ENCODE results near the gene EML2. TPM values are rescaled to one million over a fixed set of nuclear protein-coding genes. Genes with fewer than 3 reads are reported as not detected.

Gene EML2
- total and polyA plus RNA-seq, 4 donors = 21.7 to 52.9 (median 45.2) TPM

- Histone ChIP-seq H3K4me3 (ENCODE audit: low read length in 2 of 2) (no peak overlapping the region), H3K9me3 (ENCODE audit: control insufficient read depth, low read length) (no peaks in the 10 kb centered on the region), H3K36me3 (ENCODE audit: control insufficient read depth in 1 of 2, insufficient read depth in 2 of 2, low read length in 1 of 2) (no peaks in the 10 kb centered on the region), H3K27me3 (ENCODE audit: control insufficient read depth in 1 of 2, insufficient read depth in 2 of 2, low read length in 1 of 2) (no peaks in the 10 kb centered on the region), H3K27ac (ENCODE audit: low read depth in 1 of 2, low read length in 2 of 2) (no peak overlapping the region), H3K4me1 (ENCODE audit: control insufficient read depth in 1 of 2, insufficient read depth in 2 of 2, low read length in 2 of 2) (no peaks in the 10 kb centered on the region)
- peak; percentile 27 for ATAC-seq (ENCODE audit: low FRiP score)
- 45 to 46% methylated on average over 44 to 48 of the region's 48 CpGs for WGBS, 2 donors
- DNase-seq = no peak
- intact Hi-C loops (cut with DNase I) = no loop called here
Measured at GRCh38 chr19:45591004-45591637, 48.1 kb downstream of the EML2 start.

GRCh38 chr19:45590300-45591003 is 48.7 kb downstream of the EML2 start:
- intact Hi-C loops (cut with DNase I) = no loop called here
- DNase-seq (no peak), ATAC-seq (ENCODE audit: low FRiP score) (no peak)
- Histone ChIP-seq H3K9me3 (ENCODE audit: control insufficient read depth, low read length) (no peaks in the 10 kb centered on the region), H3K27ac (ENCODE audit: low read depth in 1 of 2, low read length in 2 of 2) (no peak overlapping the region), H3K27me3 (ENCODE audit: control insufficient read depth in 1 of 2, insufficient read depth in 2 of 2, low read length in 1 of 2) (no peaks in the 10 kb centered on the region), H3K4me1 (ENCODE audit: control insufficient read depth in 1 of 2, insufficient read depth in 2 of 2, low read length in 2 of 2) (no peaks in the 10 kb centered on the region), H3K36me3 (ENCODE audit: control insufficient read depth in 1 of 2, insufficient read depth in 2 of 2, low read length in 1 of 2) (no peaks in the 10 kb centered on the region), H3K4me3 (ENCODE audit: low read length in 2 of 2) (no peak overlapping the region)
- WGBS, 2 donors = 49 to 51% methylated on average over 15 of the region's 15 CpGs

- WGBS, 2 donors = 84% methylated on average over 4 of the region's 4 CpGs
- DNase-seq (no peak), ATAC-seq (ENCODE audit: low FRiP score) (no peak)
- no peak overlapping the region for H3K4me3 ChIP-seq (ENCODE audit: low read length in 2 of 2)
- no peaks in the 10 kb centered on the region for H3K9me3 ChIP-seq (ENCODE audit: control insufficient read depth, low read length)
- H3K4me1 ChIP-seq (ENCODE audit: control insufficient read depth in 1 of 2, insufficient read depth in 2 of 2, low read length in 2 of 2) = no peaks in the 10 kb centered on the region
- no peaks in the 10 kb centered on the region for H3K36me3 ChIP-seq (ENCODE audit: control insufficient read depth in 1 of 2, insufficient read depth in 2 of 2, low read length in 1 of 2)
- H3K27ac ChIP-seq (ENCODE audit: low read depth in 1 of 2, low read length in 2 of 2) = no peak overlapping the region
- intact Hi-C loops (cut with DNase I) = no loop called here
- no peaks in the 10 kb centered on the region for H3K27me3 ChIP-seq (ENCODE audit: control insufficient read depth in 1 of 2, insufficient read depth in 2 of 2, low read length in 1 of 2)
Measured at GRCh38 chr19:45589768-45590167, 49.4 kb downstream of the EML2 start.

GRCh38 chr19:45587873-45588272 is 51.3 kb downstream of the EML2 start:
- Histone ChIP-seq H3K9me3 (ENCODE audit: control insufficient read depth, low read length) (no peaks in the 10 kb centered on the region), H3K4me1 (ENCODE audit: control insufficient read depth in 1 of 2, insufficient read depth in 2 of 2, low read length in 2 of 2) (no peaks in the 10 kb centered on the region), H3K36me3 (ENCODE audit: control insufficient read depth in 1 of 2, insufficient read depth in 2 of 2, low read length in 1 of 2) (no peaks in the 10 kb centered on the region), H3K27ac (ENCODE audit: low read depth in 1 of 2, low read length in 2 of 2) (no peak overlapping the region), H3K27me3 (ENCODE audit: control insufficient read depth in 1 of 2, insufficient read depth in 2 of 2, low read length in 1 of 2) (no peaks in the 10 kb centered on the region), H3K4me3 (ENCODE audit: low read length in 2 of 2) (no peak overlapping the region)
- 67 to 72% methylated on average over 4 of the region's 4 CpGs for WGBS, 2 donors
- DNase-seq = no peak
- no peak for ATAC-seq (ENCODE audit: low FRiP score)
- intact Hi-C loops (cut with DNase I) = no loop called here

- intact Hi-C loops (cut with DNase I) = loop anchor here in 1 of 2 donors (2.0 kb wide), 1 partner anchor 108 kb away; the partner anchor contains the start of gene QPCTL
- 25% methylated on average over 7 of the region's 7 CpGs for whole genome bisulfite sequencing, 2 donors
- H3K4me1 ChIP-seq (ENCODE audit: control insufficient read depth in 1 of 2, insufficient read depth in 2 of 2, low read length in 2 of 2) = no peaks in the 10 kb centered on the region
- DNase-seq = no peak
- no peak for ATAC-seq (ENCODE audit: low FRiP score)
- peak overlapping the region; percentile 32 to 49 for H3K4me3 ChIP-seq (ENCODE audit: low read length in 2 of 2)
- no peaks in the 10 kb centered on the region for H3K9me3 ChIP-seq (ENCODE audit: control insufficient read depth, low read length)
- H3K27me3 ChIP-seq (ENCODE audit: control insufficient read depth in 1 of 2, insufficient read depth in 2 of 2, low read length in 1 of 2) = no peaks in the 10 kb centered on the region
- no peaks in the 10 kb centered on the region for H3K36me3 ChIP-seq (ENCODE audit: control insufficient read depth in 1 of 2, insufficient read depth in 2 of 2, low read length in 1 of 2)
- H3K27ac ChIP-seq (ENCODE audit: low read depth in 1 of 2, low read length in 2 of 2) = peak overlapping the region in 1 of 2 donors; percentile 77
Measured at GRCh38 chr19:45585158-45585577, 54.0 kb downstream of the EML2 start.

- Histone ChIP-seq H3K36me3 (ENCODE audit: control insufficient read depth in 1 of 2, insufficient read depth in 2 of 2, low read length in 1 of 2) (no peaks in the 10 kb centered on the region), H3K27ac (ENCODE audit: low read depth in 1 of 2, low read length in 2 of 2) (peak within 1 kb of the TSS in 1 of 2 donors; percentile 90), H3K9me3 (ENCODE audit: control insufficient read depth, low read length) (no peaks in the 10 kb centered on the region), H3K4me3 (ENCODE audit: low read length in 2 of 2) (peak within 1 kb of the TSS; percentile 39 to 50), H3K27me3 (ENCODE audit: control insufficient read depth in 1 of 2, insufficient read depth in 2 of 2, low read length in 1 of 2) (no peaks in the 10 kb centered on the region), H3K4me1 (ENCODE audit: control insufficient read depth in 1 of 2, insufficient read depth in 2 of 2, low read length in 2 of 2) (no peaks in the 10 kb centered on the region)
- ATAC-seq (ENCODE audit: low FRiP score) (peak; percentile 98), DNase-seq (peak; percentile 100)
- intact Hi-C loops (cut with DNase I) = loop anchor here in 1 of 2 donors (2.0 kb wide), 1 partner anchor 108 kb away; the partner anchor contains the start of gene QPCTL
- 0% methylated on average over 63 of the region's 63 CpGs for WGBS, 2 donors
Measured at GRCh38 chr19:45584332-45585157, 54.7 kb downstream of the EML2 start, which contains the start of gene OPA3. Gene OPA3 (minus strand): TSS chr19:45584802. CDS start chr19:45584764, 38 bp downstream.

- no peaks in the 10 kb centered on the region for H3K36me3 ChIP-seq (ENCODE audit: control insufficient read depth in 1 of 2, insufficient read depth in 2 of 2, low read length in 1 of 2)
- no peak for ATAC-seq (ENCODE audit: low FRiP score)
- H3K9me3 ChIP-seq (ENCODE audit: control insufficient read depth, low read length) = no peaks in the 10 kb centered on the region
- H3K27me3 ChIP-seq (ENCODE audit: control insufficient read depth in 1 of 2, insufficient read depth in 2 of 2, low read length in 1 of 2) = no peaks in the 10 kb centered on the region
- no peak overlapping the region for H3K27ac ChIP-seq (ENCODE audit: low read depth in 1 of 2, low read length in 2 of 2)
- no peak for DNase-seq
- intact Hi-C loops (cut with DNase I) = no loop called here
- WGBS, 2 donors = 91 to 92% methylated on average over 7 of the region's 7 CpGs
- no peak overlapping the region for H3K4me3 ChIP-seq (ENCODE audit: low read length in 2 of 2)
- H3K4me1 ChIP-seq (ENCODE audit: control insufficient read depth in 1 of 2, insufficient read depth in 2 of 2, low read length in 2 of 2) = no peaks in the 10 kb centered on the region
Measured at GRCh38 chr19:45581576-45581975, 57.6 kb downstream of the EML2 start.

GRCh38 chr19:45578861-45579260 is 60.3 kb downstream of the EML2 start:
- no peaks in the 10 kb centered on the region for H3K27me3 ChIP-seq (ENCODE audit: control insufficient read depth in 1 of 2, insufficient read depth in 2 of 2, low read length in 1 of 2)
- WGBS, 2 donors = 49 to 53% methylated on average over 5 of the region's 5 CpGs
- DNase-seq (no peak), ATAC-seq (ENCODE audit: low FRiP score) (no peak)
- no peaks in the 10 kb centered on the region for H3K36me3 ChIP-seq (ENCODE audit: control insufficient read depth in 1 of 2, insufficient read depth in 2 of 2, low read length in 1 of 2)
- H3K27ac ChIP-seq (ENCODE audit: low read depth in 1 of 2, low read length in 2 of 2) = no peak overlapping the region
- intact Hi-C loops (cut with DNase I) = loop anchor here in 1 of 2 donors (5.0 kb wide), 1 partner anchor 57 kb away; no protein-coding TSS in a partner anchor
- no peaks in the 10 kb centered on the region for H3K4me1 ChIP-seq (ENCODE audit: control insufficient read depth in 1 of 2, insufficient read depth in 2 of 2, low read length in 2 of 2)
- H3K4me3 ChIP-seq (ENCODE audit: low read length in 2 of 2) = no peak overlapping the region
- H3K9me3 ChIP-seq (ENCODE audit: control insufficient read depth, low read length) = no peaks in the 10 kb centered on the region

Data from aorta (tissue), 5 donors.